ENCODE results near the gene IMPG1. TPM values are rescaled to one million over a fixed set of nuclear protein-coding genes. Genes with fewer than 3 reads are reported as not detected.

IMPG1 gene
- total RNA-seq, 2 donors from 2014 or later, result not detected

GRCh38 chr6:75975904-75976303, 96.6 kb downstream of the IMPG1 start:
- no peaks in the 10 kb centered on the region for H3K36me3 Mint-ChIP-seq
- no peak overlapping the region for H3K27ac Mint-ChIP-seq
- ATAC-seq (no peak), DNase-seq (ENCODE audit: low spot score in 2 of 2) (no peak)
- peaks cover 0 to 11% of the 10 kb centered on the region in 2 donors for H3K9me3 Mint-ChIP-seq

DNA sequence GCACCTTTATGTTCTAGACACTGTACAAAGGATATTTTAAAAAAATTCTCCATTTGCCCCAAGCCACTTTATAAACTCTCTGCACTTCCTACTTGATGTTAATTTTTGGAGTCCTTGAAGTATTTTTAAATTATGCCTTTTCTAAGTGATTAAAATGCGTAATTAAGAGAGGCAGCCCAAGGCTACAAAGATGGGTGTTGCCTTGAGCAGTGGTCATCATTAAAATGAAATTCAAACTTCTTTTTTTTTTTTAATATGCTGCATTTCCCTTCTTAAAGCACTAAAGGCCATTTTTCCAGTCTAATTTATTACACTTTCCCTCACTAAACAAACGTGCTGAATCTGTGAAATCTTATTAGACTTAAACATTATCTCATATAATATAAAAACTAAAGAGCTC, 102.4 kb downstream of the IMPG1 start:
- ATAC-seq, result no peak
- no peak overlapping the region for H3K27ac Mint-ChIP-seq
- peaks cover 0 to 7% of the 10 kb centered on the region in 2 donors for H3K9me3 Mint-ChIP-seq
- H3K36me3 Mint-ChIP-seq, result no peaks in the 10 kb centered on the region
- DNase-seq (ENCODE audit: low spot score in 2 of 2), result no peak

DNA sequence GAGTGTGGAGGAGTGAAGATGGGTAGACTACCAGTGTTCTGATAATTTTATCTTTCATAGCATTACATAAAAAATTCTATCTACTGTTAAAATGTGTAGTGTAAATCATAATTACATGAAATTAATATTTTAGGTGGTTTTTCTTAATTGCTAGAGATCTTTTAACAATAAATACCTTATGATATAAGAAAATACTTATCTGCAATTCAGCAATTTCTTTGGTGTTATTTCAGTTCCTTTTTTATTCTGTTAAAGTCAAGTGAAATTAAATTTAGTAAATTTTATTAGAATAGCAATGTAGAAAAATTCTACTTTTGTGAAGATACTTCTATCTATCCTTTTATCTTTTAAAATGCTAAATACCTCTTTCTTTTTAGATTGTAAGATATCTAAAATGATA, 104.3 kb downstream of the IMPG1 start:
- DNase-seq (ENCODE audit: low spot score in 2 of 2) (no peak), ATAC-seq (no peak)

DNA sequence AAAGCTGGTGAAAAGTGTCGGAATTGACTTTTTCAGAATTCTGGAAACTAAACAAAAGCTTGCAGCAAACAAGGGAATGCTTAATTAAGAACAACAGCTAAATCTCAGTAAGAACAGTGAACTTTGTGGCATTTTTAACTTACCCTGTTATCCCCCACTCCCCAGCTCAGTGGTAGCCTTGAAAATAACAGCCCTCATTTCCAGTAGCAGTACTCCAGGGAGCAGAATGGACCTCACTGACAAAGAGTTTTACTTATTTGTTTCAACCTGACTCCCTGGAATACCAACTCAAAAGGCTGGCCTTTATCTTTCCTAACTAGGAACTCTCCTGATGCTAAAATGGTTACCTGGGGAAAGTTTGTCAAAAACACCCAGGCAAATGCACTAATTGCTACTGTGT, 108.9 kb downstream of the IMPG1 start:
- DNase-seq (ENCODE audit: low spot score in 2 of 2) (no peak), ATAC-seq (no peak)
- no peaks in the 10 kb centered on the region for H3K36me3 Mint-ChIP-seq
- no peak overlapping the region for H3K27ac Mint-ChIP-seq
- no peaks in the 10 kb centered on the region for H3K9me3 Mint-ChIP-seq

More for the DNA sequence above, 104.3 kb downstream of the IMPG1 start:
- H3K9me3 Mint-ChIP-seq, result peaks cover 0 to 5% of the 10 kb centered on the region in 2 donors
- no peak overlapping the region for H3K27ac Mint-ChIP-seq
- no peaks in the 10 kb centered on the region for H3K36me3 Mint-ChIP-seq

DNA sequence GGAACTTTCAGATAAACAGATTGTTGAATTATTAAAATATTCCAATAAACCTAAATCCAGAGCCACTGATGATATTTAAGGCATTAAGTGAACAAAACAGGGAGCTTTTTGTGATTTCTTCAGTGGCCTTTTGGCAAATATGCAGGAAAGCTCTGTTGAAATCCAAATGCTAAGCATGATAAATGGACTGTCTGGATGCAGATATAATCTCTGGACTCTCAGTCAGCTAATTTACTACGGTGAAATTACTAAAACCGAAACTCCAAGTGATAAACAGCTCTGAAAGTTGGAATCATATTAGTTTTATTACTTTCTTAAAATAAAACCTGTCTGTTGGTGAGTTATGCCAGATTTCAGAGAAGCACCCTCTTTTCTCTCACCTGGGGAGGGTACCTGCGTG, 120.3 kb downstream of the IMPG1 start:
- Mint-ChIP-seq H3K9me3 (peaks cover 0 to 10% of the 10 kb centered on the region in 2 donors), H3K27ac (no peak overlapping the region), H3K36me3 (no peaks in the 10 kb centered on the region)
- no peak for DNase-seq (ENCODE audit: low spot score in 2 of 2)
- no peak for ATAC-seq

DNA sequence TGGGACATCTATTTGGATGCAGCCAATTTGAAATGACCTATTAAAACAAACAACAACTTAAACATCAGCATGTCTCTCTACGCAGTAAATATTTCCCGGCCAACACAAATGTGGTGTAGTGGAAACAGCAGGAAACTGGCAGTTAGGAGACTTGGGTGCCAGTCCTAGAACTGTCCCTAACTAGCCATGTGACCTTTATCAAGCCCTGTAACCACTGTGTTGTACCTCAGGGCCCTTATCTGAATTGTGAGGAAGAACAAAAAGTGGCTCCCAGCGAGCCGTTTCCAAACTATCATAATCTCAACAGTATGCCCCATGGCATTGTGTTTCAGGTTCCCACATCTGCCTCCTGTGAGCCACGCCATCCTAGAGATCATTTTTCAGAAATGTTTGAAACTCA, 124.5 kb downstream of the IMPG1 start:
- ATAC-seq, result no peak
- no peaks in the 10 kb centered on the region for H3K36me3 Mint-ChIP-seq
- H3K27ac Mint-ChIP-seq, result no peak overlapping the region
- H3K9me3 Mint-ChIP-seq, result no peaks in the 10 kb centered on the region
- DNase-seq (ENCODE audit: low spot score in 2 of 2), result no peak

DNA sequence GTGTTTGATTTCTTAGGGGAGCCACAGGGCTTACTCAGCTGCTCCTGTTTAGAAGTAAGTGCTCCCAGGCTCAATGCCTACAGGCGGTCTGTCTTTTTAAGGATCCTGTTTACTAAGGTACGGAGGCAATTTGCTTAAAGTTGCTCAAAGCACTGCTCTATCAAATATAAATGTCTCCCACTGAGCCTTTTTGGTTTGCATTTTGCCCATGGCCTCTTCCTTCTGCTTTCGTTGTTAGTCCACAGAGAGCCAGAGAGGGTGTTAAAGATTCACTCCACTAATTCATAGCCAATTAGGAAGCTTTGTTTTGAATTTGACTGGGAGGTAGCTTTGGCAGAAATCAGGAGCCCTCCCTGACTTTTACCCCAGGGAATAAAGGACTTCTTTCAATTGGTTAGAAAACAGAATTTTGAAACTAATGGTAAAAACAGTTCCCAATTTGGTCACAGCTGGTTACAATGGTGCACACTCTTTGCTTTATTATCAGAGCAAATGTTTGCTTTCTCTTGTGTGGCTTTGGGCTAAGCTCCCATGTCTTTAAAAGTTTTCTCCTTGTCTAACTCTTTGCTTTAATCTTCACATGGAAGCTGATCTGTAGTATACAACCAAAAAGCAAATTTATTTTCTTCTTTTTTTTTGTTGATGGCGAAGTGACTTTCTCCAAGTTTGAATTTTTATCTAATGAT, 126.2 kb downstream of the IMPG1 start:
- DNase-seq (ENCODE audit: low spot score in 2 of 2), result no peak
- no peak overlapping the region for H3K27ac Mint-ChIP-seq

GRCh38 chr6:75943381-75943780, 129.1 kb downstream of the IMPG1 start:
- no peak for ATAC-seq
- Mint-ChIP-seq H3K9me3 (no peaks in the 10 kb centered on the region), H3K36me3 (no peaks in the 10 kb centered on the region), H3K27ac (no peak overlapping the region)
- no peak for DNase-seq (ENCODE audit: low spot score in 2 of 2)

More for the DNA sequence above, 126.2 kb downstream of the IMPG1 start:
- Mint-ChIP-seq H3K9me3 (no peaks in the 10 kb centered on the region), H3K36me3 (no peaks in the 10 kb centered on the region)
- ATAC-seq, result no peak

DNA sequence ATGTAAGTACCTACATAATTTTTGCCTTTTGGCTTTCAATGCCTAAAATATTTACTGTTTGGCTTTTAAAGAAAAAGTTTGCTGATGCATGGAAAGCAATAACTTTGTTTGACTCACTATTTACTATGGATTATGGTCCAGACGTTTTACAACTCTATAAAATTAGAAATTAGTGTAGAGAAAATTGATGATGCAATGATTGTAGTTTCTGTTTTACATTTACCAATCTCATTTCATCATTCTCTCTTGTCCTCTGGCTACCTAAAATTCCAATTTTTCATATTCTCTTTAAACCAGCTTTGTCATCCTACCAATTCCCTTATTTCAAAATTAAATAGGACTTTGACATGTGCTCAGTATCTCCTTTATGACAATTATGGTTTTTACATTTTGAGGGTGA, 131.0 kb downstream of the IMPG1 start:
- Mint-ChIP-seq H3K27ac (no peak overlapping the region), H3K9me3 (no peaks in the 10 kb centered on the region), H3K36me3 (no peaks in the 10 kb centered on the region)
- ATAC-seq, result no peak
- DNase-seq (ENCODE audit: low spot score in 2 of 2), result no peak

DNA sequence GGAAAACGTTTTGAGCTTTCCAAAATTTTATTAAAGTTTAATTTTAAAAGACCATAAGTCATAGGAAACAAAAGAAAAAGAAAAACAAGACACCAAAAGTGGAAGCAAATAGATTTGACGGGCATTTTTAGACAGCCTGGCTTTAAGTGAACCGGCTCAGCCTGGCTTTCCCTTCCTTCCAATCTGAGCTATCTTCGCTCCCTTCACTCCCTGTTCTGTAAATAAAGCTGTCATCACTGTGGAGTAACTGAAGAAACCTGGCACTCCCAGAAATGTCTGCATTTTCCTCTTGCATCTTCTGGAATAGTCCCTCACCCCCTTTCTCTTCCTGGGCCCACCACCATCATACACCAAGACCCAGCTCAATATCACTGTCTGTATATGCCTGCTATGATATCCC, 131.9 kb downstream of the IMPG1 start:
- H3K27ac Mint-ChIP-seq, result no peak overlapping the region
- no peak for ATAC-seq
- DNase-seq (ENCODE audit: low spot score in 2 of 2), result no peak
- no peaks in the 10 kb centered on the region for H3K36me3 Mint-ChIP-seq
- no peaks in the 10 kb centered on the region for H3K9me3 Mint-ChIP-seq

DNA sequence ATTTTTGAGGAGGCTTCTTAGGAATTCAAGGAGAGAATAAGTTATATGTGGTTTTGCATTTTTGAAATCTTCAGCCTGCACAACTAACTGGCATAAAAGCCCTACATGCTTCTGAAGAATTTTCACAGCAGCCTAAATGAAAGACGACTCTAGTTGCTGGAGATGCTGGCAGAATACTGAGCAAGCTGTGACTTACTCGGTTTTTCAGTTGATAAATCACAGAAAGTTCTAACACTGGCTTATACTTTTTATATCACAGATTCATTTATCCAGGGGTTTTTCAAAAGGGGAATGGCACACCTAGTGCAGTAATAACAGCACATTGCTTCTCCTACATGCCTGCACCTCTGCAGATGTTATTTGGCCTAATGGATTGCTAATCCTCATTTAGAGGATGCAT, 134.6 kb downstream of the IMPG1 start:
- no peak for ATAC-seq

GRCh38 chr6:75936682-75937081, 135.8 kb downstream of the IMPG1 start:
- Mint-ChIP-seq H3K9me3 (no peaks in the 10 kb centered on the region), H3K36me3 (no peaks in the 10 kb centered on the region), H3K27ac (no peak overlapping the region)
- ATAC-seq, result no peak
- no peak for DNase-seq (ENCODE audit: low spot score in 2 of 2)

More for the DNA sequence above, 134.6 kb downstream of the IMPG1 start:
- H3K9me3 Mint-ChIP-seq, result no peaks in the 10 kb centered on the region
- no peaks in the 10 kb centered on the region for H3K36me3 Mint-ChIP-seq
- no peak for DNase-seq (ENCODE audit: low spot score in 2 of 2)
- no peak overlapping the region for H3K27ac Mint-ChIP-seq

GRCh38 chr6:75935473-75935793, 137.0 kb downstream of the IMPG1 start:
- Mint-ChIP-seq H3K36me3 (no peaks in the 10 kb centered on the region), H3K9me3 (no peaks in the 10 kb centered on the region), H3K27ac (no peak overlapping the region)
- DNase-seq (ENCODE audit: low spot score in 2 of 2), result no peak
- ATAC-seq, result peak in 1 of 2 donors; percentile 20

GRCh38 chr6:75934643-75935472, 137.6 kb downstream of the IMPG1 start:
- Mint-ChIP-seq H3K9me3 (no peaks in the 10 kb centered on the region), H3K27ac (no peak overlapping the region), H3K36me3 (no peaks in the 10 kb centered on the region)
- ATAC-seq (peak; percentile 28 to 72), DNase-seq (ENCODE audit: low spot score in 2 of 2) (peak in 1 of 2 donors; percentile 31)

DNA sequence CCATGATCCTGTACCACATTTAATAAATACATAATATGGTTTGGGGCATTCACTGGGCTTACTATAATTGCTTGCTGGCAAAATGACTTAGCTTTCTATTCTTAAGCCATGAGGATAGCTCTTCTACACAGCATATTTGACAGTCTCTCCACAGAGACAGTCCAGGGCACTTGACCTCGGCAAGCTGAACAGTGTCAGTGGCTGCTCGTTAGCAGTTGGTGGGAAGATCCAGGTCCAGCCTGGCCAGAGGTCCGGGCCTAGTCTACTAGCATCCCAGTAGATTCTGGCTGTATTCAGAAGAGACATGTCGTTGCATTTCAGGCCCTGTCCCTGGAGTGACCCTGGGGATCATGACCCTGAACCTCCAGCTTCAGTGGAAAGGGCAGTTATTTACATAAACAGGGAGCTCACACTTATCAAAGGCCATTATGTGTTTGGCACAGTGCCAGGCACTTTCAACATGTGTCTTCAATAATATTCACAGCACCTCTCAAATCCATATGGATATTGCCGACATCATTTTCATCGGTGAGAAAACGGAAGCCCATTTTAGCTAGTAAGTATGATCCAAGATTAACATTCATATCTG, 139.0 kb downstream of the IMPG1 start:
- ATAC-seq (no peak), DNase-seq (ENCODE audit: low spot score in 2 of 2) (no peak)
- Mint-ChIP-seq H3K36me3 (no peaks in the 10 kb centered on the region), H3K9me3 (no peaks in the 10 kb centered on the region), H3K27ac (no peak overlapping the region)

GRCh38 chr6:75932067-75932466, 140.4 kb downstream of the IMPG1 start:
- no peaks in the 10 kb centered on the region for H3K36me3 Mint-ChIP-seq
- DNase-seq (ENCODE audit: low spot score in 2 of 2) (no peak), ATAC-seq (no peak)
- H3K9me3 Mint-ChIP-seq, result no peaks in the 10 kb centered on the region
- H3K27ac Mint-ChIP-seq, result no peak overlapping the region

GRCh38 chr6:75931011-75931680, 141.3 kb downstream of the IMPG1 start:
- no peak for DNase-seq (ENCODE audit: low spot score in 2 of 2)
- no peaks in the 10 kb centered on the region for H3K36me3 Mint-ChIP-seq
- no peaks in the 10 kb centered on the region for H3K9me3 Mint-ChIP-seq
- H3K27ac Mint-ChIP-seq, result no peak overlapping the region
- ATAC-seq, result no peak
